Colon (tissue), 2 donors: ENCODE data around the gene DPPA4.
"Not testable (repeated sequence)": the region's sequence is repeated elsewhere in the genome, so short reads cannot be mapped to it uniquely, and the experiment has no call there.

Source experiments
- FAIRE-seq: peaks from 2 replicates; lab custom pipeline; 2012; peaks lifted over from hg19 to GRCh38; lab: Jason Lieb, UNC
- donor health status: control.
- donor health status: control.

DPPA4 gene, protein sequence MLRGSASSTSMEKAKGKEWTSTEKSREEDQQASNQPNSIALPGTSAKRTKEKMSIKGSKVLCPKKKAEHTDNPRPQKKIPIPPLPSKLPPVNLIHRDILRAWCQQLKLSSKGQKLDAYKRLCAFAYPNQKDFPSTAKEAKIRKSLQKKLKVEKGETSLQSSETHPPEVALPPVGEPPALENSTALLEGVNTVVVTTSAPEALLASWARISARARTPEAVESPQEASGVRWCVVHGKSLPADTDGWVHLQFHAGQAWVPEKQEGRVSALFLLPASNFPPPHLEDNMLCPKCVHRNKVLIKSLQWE

DNA sequence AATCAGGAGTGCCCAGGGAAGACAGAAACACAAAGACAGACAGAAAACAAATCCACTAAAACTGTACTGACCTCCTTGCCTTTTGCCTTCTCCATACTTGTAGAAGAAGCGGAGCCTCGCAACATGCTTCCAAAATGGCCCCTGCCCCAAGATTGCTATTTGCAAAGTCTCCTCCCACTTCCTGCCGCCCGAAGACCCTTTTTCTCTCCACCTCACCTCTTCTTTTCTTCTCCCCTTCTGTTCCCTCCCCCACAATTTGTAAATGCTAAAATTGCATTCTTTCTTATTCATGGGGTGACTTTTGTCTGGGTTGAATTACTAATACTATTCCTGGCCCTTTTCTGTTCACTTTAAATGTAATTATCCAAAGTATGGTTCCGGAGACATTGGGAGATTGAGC is at the start of gene DPPA4:
DPPA4 (minus strand) TSS at position 154 of the 400 bp plus-strand sequence; CDS start at position 125, 29 bp downstream.
- no peak for FAIRE-seq

DNA sequence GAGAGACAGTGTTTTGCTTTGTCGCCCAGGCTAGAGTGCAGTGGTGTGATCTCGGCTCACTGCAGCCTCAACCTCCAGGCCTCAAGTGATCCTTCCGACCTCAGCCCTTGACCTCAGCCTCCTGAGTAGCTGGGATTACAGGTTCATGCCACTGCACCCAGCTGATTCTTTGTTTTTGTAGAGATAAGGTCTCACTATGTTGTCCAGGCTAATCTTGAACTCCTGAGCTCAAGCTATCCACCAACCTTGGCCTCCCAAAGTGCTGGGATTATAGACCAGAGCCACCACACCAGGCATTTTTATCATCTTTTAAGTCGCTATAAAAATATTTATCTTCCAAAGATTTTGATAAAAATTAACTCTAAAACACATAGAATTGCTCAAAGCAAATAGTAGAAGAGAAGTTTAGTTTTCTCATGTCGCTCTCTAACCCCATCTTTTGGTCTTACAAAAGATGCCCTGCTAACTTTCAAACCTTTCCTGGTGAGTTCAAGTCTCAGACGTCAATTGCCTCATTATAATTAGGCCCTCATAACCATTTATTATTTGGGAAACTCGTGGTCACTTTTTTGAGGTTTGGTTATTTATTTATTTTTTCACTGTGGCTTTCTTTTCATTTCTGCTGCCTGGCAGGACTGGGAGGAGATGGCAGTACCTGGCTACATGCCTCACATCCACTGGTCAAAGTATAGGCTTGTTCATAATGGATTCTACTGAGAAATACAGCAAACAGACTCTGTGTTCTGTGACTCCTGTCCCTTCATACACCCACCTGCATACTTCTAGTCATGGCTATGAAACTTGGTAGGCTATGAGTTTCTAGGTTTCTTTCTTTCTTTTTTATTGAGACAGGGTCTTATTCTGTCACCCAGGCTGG is 48.3 kb upstream of the DPPA4 start:
- FAIRE-seq, result no peak

DNA sequence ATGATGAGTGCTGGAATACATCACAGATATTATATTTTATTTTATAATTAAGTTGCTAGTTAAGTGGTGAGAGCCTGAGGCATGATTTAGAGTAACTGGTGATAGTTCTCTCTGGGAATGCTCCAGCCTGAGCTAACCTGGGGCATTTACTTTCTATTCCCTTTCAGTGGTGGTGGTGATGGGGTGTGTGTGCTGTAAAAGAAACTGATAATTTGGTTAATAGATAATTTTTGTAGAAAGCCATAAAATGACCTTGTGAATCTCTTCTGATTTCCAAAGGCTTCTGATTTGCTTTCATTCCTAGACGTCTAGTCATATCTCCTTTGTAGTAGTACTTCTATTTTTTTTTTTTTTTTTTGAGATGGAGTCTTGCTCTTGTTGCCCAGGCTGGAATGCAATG is 46.8 kb upstream of the DPPA4 start:
- FAIRE-seq, result no peak

DNA sequence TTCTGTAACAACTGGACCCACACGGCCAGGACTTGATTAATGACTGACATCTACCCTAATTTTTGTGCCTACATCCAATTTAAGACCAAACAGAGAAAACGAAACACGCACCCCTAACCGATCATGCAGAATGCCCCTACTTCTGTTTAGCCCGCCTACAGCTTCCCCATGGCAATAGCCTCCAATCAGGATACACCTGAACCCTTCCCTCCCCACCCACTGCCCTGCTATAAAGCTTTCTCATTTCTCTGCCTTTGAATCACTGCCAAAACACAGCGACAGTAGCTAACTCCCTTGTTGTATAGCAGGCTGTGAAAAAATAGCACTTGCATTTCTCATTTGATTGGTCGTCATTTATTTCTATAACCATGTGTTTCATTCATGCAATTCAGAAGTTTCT is 45.2 kb upstream of the DPPA4 start:
- FAIRE-seq, result no peak

DNA sequence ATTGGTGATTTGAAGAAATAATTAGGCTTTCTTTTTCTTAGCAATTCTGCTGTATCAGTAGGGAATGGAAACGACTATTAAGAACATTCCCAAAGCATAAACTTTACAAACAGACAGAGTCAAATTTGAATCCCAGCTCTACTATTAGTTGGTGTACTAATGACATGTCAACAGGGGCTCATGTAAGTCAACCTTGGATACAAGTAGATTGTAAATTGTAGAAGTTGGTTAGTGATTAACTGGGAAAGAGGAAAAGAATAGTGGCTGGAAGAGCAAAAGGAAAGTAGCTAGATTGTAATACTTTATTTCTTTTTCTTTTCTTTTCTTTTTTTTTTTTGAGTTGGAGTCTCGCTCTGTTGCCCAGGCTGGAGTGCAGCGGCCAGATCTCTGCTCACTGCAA is 38.6 kb upstream of the DPPA4 start:
- FAIRE-seq, result no peak

DNA sequence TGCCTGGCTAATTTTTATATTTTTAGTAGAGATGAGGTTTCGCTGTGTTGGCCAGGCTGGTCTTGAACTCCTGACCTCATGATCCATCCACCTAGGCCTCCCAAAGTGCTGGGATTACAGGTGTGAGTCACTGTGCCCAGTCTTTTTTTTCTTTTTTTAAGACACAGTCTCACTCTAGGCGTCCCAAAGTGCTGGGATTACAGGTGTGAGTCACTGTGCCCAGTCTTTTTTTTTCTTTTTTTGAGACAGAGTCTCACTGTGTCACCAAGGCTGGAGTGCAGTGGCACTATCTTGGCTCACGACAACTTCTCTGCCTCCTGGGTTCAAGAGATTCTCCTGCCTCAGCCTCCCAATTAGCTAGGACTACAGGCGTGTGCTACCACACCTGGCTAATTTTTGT is 37.1 kb upstream of the DPPA4 start:
- FAIRE-seq, result not testable (repeated sequence)

DNA sequence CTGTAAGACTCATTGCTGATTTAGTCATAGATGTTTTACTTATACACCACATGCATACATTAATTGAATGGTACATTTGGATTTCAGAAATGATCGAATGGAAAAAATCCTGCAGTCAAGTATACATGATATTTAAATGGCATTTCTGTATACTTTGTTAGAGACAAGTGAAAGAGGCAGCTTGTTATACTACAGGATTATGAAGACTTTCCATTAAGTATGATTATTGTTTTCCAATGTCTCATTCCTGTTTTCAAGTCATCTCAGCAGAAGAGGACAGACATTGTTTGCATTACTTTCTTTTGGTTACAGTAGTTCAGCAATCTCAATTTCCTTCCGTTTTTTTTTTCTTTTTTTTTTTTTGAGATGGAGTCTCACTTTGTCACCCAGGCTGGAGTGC is 36.6 kb upstream of the DPPA4 start:
- no peak for FAIRE-seq

DNA sequence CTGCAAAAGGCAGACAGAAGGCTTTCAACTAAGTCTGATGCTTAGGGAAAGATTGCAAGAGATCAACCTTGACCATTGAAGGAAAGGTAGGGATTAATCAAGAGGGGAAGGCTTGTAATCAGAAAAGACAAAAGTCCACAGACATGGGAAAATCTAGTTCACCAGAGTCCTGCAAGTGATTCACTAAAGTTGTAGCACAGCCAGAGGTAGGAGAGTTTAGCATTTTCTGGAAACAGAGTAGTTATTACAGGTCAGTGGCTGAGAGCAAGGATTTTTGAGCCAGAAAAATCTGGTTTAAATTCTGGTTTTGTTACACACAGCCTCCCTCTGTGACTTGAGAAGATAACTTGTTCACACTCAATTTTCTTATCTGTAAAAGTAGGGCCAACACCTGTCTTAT is 35.3 kb upstream of the DPPA4 start:
- FAIRE-seq, result no peak

DNA sequence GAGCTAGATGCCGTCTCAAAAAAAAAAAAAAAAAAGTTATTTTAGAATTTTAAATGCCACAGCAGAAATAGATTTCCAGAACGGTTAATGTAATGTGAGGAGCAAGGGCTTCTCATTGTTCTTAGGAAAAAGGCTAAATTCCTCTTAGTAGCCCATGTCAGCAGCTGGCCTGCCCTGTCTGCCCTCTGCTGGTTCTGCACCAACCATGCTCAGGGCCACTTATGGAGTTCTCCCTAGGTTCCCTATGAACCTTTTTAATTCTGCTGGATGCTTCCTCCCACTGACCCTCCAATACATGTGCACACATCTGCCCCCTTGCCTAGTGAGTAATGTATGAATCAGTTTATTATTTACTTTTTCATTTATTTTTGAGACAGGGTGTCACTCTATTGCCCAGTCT is 32.2 kb upstream of the DPPA4 start:
- no peak for FAIRE-seq

DNA sequence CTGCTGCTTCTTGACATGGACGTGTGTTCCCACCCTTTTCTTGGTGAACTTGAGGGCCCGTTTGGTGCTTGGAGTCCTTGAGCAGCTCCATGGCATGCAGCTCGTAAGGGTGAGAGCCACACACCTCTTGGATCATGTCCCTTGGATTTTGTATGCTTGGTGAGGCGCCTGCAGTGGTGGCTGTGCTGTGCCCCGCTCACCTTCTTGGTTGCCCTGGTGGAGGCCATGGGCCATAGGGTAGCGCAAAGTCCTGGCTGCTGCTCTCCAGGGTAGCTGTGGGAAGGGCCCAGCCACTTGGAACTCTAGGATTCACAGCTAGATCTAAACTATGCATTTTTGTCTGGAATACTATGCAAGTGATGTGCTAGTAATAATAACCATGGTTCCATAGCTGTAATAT is 26.7 kb upstream of the DPPA4 start:
- FAIRE-seq, result no peak

DNA sequence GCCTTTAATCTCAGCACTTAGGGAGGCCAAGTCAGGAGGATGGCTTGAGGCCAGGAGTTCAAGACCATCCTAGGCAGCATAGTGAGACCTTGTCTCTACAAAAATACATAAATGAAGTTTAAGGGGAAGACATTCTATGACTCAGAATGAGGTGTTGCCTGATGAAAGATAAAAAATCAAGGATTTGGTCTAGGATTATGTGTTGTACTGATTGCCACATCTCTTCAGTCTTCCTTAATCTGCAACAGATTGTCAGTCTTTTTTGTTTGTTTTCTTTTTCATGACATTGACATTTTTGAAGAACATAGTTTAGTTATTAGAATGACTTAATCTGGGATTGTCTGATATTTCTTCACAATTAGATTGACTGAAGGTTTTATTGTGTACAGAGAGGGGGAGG is 26.3 kb upstream of the DPPA4 start:
- no peak for FAIRE-seq

DNA sequence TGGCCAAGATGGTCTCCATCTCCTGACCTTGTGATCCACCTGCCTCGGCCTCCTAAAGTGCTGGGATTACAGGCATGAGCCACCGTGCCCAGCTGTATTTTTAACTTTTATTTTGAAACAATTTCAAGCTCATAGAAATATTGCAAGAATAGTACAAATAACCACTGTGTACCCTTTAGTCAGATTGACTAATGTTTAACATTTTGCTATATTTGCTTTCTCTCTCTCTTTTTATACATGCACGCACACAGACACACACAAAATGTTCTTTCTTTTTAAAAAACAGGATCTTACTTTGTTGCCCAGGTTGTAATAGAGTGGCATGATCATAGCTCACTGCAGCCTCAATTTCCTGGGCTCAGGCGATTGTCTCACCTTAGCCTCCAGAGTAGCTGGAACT is 25.5 kb upstream of the DPPA4 start:
- FAIRE-seq, result no peak

DNA sequence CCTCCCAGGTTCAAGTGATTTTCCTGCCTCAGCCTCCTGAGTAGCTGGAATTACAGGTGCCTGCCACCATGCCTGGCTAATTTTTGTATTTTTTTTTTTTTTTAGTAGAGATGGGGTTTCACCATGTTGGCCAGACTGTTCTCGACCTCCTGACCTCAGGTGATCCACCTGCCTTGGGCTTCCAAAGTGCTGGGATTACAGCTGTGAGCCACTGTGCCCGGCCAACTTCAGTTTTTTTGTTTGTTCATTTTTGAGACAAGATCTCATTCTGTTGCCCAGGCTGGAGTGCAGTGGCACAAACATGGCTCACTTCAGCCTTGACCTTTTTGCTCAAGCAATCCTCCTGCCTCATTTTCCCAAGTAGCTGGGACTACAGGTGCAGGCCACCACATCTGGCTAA is 21.5 kb upstream of the DPPA4 start:
- not testable (repeated sequence) for FAIRE-seq

DNA sequence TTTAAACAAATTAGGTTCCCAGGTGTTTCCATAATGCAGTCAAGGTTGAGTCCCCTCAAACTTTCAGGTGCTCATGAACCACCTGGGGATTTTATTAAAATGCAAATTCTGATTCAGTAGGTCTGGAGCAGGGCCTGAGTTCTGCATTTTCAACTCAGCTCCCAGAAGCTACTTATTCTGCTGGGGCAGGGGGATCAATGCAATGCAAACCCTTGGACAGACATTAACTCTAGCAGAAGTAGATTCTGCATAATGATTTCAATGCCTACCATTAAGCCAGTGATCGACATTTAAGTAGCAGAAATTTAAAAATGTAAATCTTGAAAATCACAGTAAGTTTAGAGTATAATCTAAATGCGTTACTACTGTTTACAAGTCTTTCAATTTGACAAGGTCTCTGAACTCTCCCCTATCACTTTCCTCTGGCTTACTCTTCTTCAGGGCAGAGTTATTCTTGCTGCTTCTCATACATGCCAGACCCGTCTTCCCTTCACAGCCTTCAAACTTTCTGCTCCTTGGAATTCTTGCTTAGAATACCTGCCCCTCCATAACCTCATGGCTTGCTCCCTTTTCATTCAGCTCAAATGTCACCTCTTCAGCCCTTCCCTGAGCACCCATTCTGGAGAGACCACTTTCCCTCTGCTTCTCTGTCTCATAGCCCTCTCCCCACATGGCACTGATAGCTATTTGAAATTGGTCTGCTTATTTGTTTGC is 19.3 kb upstream of the DPPA4 start:
- no peak for FAIRE-seq

DNA sequence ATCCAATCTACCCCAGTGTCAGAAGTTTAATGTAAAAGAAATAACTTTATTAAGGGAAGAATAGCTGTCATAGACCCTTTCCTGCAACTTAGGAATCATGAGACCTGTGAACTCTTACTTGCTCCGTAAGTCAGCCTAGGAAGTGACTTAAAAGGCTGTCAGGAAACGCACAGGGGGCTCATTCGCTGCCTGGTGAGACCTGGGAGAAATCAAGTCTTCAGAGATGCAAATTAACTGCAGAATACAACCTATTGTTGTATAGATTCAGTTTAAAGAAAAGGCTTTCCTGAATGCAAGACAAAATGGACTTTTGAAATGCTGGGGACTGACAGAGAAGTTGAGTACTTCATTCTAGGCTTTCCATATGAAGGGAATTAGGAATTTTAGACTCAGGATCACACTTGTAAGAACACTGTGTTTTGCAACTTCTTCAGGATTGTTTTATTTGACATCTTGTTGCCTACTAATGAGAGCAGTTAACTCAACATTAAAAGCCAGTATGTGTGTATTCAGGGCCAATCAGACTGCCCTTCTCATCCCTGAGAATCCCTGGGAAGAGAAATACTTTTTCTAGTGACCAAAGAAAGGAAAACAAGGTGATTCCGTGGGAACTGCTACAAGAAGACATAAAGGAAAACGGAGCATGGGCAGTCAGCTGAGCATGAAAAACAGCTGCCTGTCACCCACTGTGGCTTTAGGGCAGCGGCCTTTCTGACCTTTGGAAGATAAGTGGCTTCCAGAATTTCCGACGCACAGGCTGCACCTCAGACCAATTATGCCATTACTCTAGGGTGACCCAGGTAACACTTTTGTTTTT is 18.5 kb upstream of the DPPA4 start:
- FAIRE-seq, result no peak

DNA sequence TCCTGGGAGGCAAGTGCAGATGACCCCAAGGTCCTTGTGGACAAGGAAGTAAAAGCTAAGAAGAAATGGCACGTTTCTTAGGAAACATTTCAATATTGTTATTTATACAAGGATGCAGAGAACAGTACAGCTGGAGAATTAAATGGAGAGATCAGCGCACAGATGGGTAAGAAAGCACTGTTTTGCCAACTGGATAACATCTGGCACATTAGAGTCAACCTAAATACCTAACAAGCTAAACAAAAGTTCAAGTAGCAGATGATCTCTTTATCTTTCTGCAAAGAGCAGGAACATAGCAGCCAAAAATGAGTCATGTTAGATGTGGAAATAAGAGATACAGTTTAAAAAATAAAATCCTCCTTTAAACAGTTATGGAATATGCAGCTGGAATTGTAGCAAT is 15.7 kb upstream of the DPPA4 start:
- FAIRE-seq, result no peak

DNA sequence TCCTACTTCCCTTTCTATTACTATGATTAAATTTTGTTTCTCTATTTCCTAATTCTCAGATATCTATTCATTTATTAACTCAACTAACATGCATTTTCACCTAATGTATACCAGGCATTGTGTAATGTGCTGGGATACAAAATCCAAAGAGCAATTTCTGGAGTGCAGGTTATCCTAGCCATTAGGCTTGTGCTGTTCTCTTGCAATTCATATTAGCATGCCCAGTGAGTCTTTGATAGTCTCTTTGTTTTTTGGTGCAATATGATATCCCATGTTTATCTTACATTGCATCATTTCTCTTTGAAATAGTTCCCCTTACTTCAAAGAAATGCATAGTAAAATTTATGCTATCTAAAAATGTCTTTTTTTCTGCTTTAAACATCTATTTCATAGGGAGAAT is 13.9 kb upstream of the DPPA4 start:
- FAIRE-seq, result no peak

DNA sequence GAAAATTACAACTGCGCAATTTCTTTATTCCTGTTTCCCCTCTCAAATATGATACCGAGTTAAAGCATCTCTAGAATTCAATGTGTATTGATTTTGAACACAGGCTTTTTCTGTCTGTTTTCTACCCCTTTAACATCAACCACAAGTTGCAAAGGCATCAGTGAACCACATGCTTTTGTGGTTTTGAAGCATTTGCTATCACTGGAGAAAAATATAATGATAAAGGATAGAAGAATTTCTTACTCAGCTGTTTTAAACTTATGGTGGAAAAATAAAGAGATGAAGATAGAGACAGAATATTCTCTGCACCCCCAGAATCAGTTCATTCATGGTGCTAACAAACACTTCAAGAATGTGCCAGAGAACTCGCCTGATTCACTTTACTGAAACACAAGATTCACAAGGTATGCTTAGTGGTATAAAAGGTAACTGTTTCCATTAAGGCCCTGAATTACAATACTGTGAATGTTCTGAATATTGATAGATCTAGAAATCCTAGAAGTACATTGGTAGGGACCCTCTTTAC is 9.5 kb upstream of the DPPA4 start:
- no peak for FAIRE-seq

DNA sequence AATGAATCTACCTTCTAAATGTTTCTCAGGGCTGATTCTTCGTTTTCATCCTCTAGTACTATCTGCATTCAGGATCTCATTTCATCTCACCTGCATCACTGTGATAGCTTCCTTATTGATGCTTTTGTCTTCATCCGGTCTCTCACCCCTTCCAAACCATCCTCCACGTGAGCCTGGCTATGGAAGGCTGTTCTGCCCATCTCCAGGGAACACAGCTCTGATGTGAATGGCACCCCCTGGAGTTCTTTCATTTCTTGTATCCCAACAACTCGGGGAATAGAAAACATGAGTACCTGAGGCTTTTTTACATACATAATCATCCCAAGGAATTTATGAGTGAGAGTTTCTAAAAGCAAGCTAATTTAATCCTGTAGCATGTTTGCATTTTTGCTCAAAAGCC is 8.8 kb upstream of the DPPA4 start:
- no peak for FAIRE-seq

DNA sequence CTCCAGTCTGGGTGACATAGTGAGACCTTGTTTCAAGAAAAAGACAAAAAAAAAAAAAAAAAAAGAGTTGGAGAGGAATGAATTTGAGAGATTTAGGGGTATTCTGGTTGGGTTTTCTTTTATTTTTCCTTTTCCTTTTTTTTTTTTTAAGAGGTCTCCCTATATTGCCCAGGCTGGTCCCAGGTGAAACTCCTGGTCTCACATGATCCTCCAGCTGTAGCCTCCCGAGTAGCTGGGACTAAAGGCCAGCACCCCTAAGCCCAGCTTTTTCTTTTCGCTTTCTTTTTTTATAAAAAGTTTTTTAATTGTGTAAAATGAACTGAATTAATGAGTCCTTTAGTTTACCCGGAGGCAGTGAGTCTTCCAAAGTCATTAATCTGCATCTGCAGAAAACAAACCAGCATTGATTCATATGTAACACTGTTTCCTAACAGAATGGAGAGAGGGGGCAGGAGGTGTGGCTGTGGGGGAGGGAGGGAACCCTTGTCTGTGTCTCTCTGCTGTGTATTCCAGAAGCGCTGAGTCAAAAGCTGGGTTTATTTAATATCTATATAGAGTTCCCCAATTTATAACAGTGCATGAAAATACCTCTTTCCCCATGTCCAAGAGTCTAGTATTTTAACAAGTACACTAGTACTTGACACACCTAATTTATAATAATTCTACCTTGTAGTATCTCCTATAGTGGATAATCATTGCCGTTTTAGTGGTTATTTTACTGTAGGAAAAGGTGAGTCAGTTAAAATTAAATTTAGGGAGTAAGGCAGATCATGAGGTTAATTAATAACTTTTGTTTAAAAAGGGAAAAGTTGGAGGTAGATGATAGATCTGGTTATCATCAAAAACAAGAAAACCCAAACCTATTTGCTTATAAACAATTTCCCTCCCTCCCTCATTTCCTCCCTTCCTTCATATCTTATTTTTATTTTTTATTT is 2.6 kb upstream of the DPPA4 start:
- no peak for FAIRE-seq

DNA sequence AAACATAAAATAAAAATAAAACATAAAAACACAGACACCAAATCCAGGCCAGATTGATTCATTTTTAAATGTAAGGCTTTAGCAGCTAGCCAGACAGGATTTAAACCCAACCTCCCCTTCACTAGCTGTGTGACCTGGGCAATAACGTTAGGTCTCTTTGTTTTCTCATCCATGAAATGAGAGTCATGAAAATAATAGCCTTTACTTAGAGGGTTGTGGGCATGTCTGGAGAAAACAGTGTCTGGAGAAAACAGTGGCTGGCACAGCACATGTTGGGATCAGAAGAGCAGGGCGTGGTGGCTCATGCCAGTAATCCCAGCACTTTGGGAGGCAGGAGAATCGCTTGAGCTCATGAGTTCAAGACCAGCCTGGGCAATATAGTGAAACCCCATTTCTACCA is 1.9 kb upstream of the DPPA4 start:
- no peak for FAIRE-seq
